HG03460 (cell line): Measurements from ENCODE around the gene PHC2.

Experiments used
- ATAC-seq: cut with Tn5 transposase; IDR thresholded peaks from one replicate; pipeline ENCODE4 v1.9.1; 2021; ENCODE audit not compliant: unreplicated experiment

The PHC2 gene

GRCh38 chr1:33454646-33455282 lies 23.9 kb upstream of the PHC2 start:
- no peak for ATAC-seq

GRCh38 chr1:33446590-33446989 lies 15.7 kb upstream of the PHC2 start:
- no peak for ATAC-seq

DNA sequence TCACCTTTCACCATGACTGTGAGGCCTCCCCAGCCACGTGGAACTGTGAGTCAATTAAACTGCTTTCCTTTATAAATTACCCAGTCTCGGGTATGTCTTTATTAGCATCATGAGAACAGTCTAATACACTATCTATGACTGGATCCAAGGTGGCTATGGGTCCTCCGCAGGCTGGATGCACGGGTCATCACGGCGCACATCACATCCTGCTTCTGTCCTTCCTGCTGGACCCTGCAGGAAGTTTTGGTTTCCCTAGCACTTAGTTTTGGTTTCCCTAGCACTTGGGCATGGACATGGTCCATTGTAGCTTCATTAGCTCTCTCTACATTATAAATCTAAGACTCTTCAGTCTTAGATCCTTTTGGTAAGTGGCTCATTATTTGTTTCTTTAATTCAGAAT lies 14.2 kb upstream of the PHC2 start:
- ATAC-seq: no peak

DNA sequence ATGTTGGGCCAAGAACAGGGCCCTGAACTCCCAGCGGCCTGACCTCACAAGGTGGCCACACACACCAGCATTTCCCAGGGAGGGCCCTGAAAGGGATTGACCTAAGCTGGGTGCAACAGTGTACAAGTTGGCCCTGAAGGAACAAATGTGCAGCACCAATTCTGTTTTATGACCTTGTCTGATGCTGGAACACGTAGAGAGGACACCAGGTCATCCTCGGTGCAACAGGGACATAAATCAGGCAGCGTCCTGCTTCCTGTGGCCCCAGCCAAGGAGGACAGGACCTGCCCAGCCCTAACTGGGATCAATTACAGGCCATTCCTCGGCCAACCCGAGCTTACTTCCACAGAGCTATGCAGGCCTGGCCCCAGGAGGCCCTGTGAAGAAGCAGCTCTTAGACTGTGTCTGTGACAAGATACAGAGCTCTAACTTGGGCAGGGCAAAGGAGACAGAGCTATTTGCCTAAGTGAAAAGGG lies 12.8 kb upstream of the PHC2 start:
- no peak for ATAC-seq

GRCh38 chr1:33443080-33443704 lies 12.3 kb upstream of the PHC2 start:
- ATAC-seq: no peak

- ATAC-seq: no peak
These were observed 11.2 kb upstream of the PHC2 start for GRCh38 chr1:33442141-33442540.

- ATAC-seq: no peak
These were observed 10.3 kb upstream of the PHC2 start for GRCh38 chr1:33441088-33441745.

GRCh38 chr1:33439662-33440061 lies 8.8 kb upstream of the PHC2 start:
- no peak for ATAC-seq

GRCh38 chr1:33438364-33439160 lies 7.7 kb upstream of the PHC2 start:
- no peak for ATAC-seq

DNA sequence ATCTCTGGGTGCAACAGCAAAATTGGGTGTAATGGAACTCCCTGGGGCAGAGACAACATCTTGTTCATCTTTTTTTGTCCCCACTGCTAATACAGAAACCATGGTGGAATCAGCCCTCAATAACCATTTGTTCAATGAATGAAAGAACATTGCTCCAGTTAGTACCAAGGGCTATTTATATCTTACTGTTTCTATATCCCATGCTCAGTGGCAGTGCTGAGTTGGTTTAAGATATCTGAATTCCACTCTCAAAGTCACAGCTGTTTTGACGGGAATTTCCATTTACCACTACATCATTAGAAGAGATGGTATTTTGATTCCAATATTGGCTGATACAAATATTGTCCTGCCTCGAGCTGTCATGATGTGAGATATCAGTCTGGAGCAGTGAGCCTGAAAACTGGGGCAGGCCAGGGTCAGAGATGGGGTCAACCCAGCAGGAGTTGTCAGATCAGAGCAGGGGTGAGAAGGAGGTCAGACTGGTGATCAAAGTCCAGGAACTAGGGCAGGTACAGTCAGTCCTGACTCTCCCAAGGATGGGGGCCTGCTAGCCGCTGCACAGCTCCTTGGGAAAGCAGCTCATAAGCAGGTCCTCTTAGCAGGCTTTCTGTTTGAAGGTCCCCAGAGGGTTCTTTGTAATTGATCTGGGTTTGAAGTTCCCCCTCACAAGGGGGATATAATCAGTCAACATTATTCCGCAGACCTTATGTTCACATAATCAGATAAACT lies 5.8 kb upstream of the PHC2 start:
- ATAC-seq: no peak

DNA sequence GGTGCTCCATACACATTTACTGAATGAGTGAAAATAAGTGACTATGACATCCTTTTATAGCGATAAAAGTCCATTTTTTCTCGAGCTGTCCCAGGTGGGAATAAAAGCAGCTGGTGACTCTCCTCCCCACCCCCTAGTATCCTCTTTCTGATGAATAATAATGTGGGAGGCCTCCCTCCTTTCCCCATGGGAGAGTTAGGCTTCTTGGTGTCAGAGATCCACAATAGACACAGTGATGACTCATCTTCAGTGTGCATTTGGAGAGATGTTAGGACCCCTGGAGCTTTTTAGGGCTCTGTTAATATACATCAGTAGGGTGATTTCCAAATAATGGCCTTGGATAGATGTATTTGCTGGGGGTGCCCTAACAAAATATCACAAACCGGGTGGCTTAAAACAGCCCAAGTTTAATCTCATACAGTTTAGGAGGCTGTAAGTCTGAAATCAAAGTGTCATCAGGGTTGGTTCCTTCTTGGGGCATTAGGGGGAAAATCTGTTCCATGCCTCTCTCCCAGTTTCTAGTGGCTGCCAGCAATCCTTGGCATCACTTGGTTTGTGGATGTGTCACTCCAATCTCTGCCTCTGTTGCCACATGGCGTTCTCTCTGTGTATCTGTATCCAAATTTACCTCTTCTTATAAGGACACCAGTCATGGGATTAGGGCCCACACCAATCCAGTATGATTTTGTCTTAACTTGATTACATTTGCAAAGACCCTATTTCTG lies 4.4 kb upstream of the PHC2 start:
- no peak for ATAC-seq

- no peak for ATAC-seq
These were observed 3.5 kb upstream of the PHC2 start for GRCh38 chr1:33434363-33434750.

GRCh38 chr1:33433509-33434362 lies 2.8 kb upstream of the PHC2 start:
- ATAC-seq: no peak

DNA sequence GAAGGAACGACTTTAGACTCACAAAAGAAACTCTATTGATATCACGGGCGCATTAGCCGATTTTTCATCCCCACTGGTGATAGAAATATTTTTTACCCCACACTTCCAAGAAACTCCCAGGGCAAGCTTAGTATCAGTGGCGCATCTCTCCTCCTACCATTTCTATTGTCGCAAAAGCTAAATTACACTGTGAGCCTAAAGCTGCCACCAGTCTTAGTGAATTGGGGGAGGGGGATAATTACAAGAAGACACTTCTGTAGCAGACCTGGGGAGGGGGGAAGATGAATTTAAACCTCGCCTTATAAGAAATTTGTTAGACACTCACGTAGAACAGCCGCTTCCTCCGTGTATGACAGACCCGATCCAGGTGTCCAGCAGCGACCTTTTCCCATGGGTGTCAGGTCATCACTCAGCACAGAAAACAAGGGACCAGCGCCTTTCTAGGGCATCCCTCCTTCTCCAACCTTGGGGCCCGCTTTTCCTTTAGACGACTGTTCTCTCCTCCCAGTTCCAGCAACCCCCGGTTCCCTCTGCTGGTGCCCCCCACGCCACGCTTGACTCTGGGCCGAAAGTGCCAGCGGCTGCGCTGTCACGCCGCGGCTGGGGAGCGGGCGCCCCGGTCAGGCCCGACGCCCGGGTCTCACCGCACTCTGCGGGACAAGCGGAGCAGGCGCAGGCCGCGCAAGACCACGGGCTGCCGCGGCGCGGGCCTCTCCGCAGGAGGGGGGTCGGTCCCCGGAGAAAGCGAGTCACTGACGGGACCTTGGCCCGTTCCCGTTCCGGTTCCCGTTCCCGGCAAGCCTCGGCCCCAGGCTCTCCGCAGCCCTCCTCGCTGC lies 821 bp downstream of the PHC2 start:
- no peak for ATAC-seq

DNA sequence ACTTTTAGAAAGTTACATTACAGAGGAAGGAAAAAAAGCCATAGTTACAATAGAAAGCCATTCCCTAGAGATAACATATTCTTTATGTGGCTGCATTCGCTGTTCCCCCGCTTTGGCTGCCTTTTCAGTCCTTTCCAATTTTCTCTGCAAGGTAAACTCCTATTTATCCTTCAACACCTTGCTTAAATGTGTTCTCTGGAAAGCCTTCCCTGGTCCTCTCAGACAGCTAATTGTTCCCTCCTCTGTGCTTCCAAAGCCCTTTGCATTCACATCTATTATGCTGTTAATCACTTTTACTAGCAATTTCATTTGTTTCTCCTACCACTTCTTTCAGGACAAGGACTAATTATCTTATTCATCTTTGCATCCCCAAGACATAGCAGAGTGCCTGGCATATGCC lies 1.6 kb downstream of the PHC2 start:
- no peak for ATAC-seq

- ATAC-seq: no peak
These were observed 2.2 kb downstream of the PHC2 start for GRCh38 chr1:33428661-33429060.

DNA sequence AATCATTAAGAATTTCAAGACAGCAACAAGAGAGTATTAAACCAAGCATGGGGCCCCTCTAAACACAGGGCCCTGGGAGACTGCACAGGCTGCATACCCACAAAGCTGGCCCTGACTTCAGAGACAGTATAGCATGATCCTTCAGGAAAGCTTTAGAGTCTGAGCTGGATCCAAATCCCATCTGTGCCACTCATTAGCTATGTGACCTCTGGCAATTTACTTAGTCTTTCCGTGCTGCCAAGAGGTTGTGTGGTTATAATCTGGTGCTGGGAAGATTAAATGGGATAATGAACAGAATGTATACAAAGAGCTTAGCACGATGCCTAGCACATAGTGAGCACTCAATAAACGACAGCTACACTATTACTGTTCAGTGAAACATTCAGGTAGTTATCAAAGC lies 4.0 kb downstream of the PHC2 start:
- ATAC-seq: no peak

DNA sequence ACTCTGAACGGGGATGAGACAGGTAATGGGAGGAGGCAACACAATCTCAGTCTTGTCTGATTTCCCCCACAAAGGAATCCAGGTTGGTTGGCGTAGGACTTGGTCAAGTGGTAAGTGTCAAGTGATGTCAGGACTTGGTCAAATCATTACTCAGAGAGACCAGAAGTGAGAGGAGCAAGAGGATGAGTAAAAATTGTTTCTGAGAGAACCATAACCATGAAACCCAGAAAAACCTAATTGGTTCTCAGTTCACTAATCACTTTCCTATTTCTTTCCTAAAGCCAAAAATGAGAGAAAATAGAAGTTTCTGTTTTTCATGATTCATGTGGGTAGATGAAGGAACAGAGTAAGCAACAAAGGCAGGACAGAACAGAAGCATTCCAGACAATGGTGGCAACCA lies 5.0 kb downstream of the PHC2 start:
- ATAC-seq: no peak

DNA sequence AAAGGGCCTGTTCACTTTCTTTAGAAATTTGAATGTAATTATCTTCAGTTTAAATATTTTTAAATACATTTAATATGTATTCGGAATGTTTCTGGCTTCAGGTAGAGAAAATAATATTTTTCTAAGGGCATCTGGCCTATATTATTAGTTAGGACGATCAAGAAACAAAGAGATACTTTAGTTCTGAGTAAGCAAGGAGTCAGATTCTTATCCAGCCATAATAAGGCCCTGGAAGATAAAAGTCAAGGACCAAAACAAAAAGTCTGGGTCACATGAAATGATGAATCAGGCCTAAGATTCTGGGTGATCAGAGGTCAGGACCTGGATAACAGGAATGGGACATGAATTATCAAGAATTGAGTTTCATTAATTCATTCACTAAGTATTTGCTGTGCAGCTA lies 6.3 kb downstream of the PHC2 start:
- ATAC-seq: no peak
